MCF 10A (cell line): ENCODE results near the gene STIL. TPM values are rescaled to one million over a fixed set of nuclear protein-coding genes. Genes with fewer than 3 reads are reported as not detected.

Source experiments
- BruUV-seq: library from RNA; stranded (reverse); fragments of 400-500 nt; replicated peaks from 2 replicates; lab custom pipeline; 2021; lab: Mats Ljungman, UMichigan
- CTCF ChIA-PET: fragments of 300-600 bp; sonication (Branson Sonifier 250); formaldehyde crosslinking; extraction: SDS; loops from one replicate; lab custom pipeline; 2021; ENCODE audit warnings: antibody characterized with exemption, inconsistent platforms; lab: Yijun Ruan, JAX
- POLR2A ChIA-PET: fragments of 300-600, 350-650 bp; sonication (Branson Sonifier 250); formaldehyde crosslinking; extraction: SDS; loops from one replicate; lab custom pipeline; 2020; ENCODE audit warnings: antibody characterized with exemption, inconsistent platforms; lab: Yijun Ruan, JAX
- DNase-seq: peaks from one replicate; pipeline ENCODE4 v3.0.0-alpha.2; 2018; ENCODE audit not compliant: unreplicated experiment
- H3K27ac Mint-ChIP-seq: one replicate; pipeline ENCODE4 v1.8.0; 2022; ENCODE audit warnings: mild to moderate bottlenecking, low read depth, mixed read lengths; ENCODE audit not compliant: unreplicated experiment
- H3K27me3 Mint-ChIP-seq: one replicate; pipeline ENCODE4 v1.8.0; 2022; ENCODE audit warnings: mixed read lengths; ENCODE audit not compliant: insufficient read depth, unreplicated experiment
- H3K36me3 Mint-ChIP-seq: one replicate; pipeline ENCODE4 v1.8.0; 2022; ENCODE audit warnings: mild to moderate bottlenecking, moderate library complexity, mixed read lengths; ENCODE audit not compliant: insufficient read depth, unreplicated experiment
- H3K4me1 Mint-ChIP-seq: one replicate; pipeline ENCODE4 v1.8.0; 2022; ENCODE audit warnings: mixed read lengths; ENCODE audit not compliant: insufficient read depth, unreplicated experiment
- H3K4me3 Mint-ChIP-seq: one replicate; pipeline ENCODE4 v1.8.0; 2022; ENCODE audit warnings: mild to moderate bottlenecking, moderate library complexity, mixed read lengths; ENCODE audit not compliant: unreplicated experiment
- H3K9me3 Mint-ChIP-seq: one replicate; pipeline ENCODE4 v1.8.0; 2022; ENCODE audit warnings: mixed read lengths; ENCODE audit not compliant: unreplicated experiment
- intact Hi-C: fragments of 100-400 bp; cut with micrococcal nuclease; formaldehyde crosslinking; loops from 2 replicates; pipeline ENCODE4 v1.14.1; 2022
- total RNA-seq: library from RNA; stranded (reverse); gene quantifications from 2 replicates; pipeline ENCODE4 v1.2.3, GENCODE V29; 2022
- TF ChIP-seq, protein P1 (sequence below): fragments of 200-600 bp; IDR thresholded peaks from one replicate; pipeline ENCODE4 v1.8.0; 2022; ENCODE audit warnings: antibody characterized with exemption, mild to moderate bottlenecking; ENCODE audit not compliant: unreplicated experiment

Gene STIL
- total RNA-seq, 1 experiment from 2014 or later = 12.6 TPM

DNA sequence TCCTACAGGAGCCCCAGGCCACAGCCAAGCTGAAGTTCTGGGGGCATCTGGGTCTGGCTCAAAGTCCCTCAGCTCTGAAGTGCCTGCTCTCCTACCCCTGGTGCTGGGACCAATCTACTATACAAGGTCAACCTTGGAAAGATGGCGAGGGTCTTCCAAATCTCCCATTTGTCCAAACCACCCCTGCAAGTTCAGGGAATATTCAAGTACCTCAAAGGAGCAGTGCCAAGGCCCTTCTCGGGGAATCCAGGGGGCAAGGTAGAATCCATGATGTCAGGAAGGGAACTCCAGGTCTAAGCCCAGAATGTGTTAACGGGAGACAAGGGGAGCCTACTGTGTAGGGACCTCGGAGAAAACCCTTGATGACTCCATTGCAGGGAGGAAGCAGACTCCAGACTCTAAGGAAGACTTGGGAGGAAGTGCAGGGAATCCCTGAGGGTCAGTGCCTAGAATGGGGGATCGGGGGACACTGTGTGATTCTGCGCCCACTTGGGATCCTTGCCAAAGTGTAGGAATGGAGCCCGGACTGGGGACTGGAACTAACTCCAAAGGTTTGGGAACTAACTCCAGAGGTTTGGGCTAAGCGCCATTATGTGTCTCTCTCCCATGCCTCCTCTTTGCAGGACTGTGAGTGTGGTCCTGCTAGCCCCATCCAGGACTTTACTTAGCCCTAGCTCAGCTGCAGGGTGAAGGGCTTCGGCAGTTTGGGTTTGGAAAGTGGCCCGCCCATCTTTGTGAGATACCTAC, 90.6 kb downstream of the STIL start:
- H3K27ac Mint-ChIP-seq = no peak overlapping the region
- TF ChIP-seq, protein P1, sequence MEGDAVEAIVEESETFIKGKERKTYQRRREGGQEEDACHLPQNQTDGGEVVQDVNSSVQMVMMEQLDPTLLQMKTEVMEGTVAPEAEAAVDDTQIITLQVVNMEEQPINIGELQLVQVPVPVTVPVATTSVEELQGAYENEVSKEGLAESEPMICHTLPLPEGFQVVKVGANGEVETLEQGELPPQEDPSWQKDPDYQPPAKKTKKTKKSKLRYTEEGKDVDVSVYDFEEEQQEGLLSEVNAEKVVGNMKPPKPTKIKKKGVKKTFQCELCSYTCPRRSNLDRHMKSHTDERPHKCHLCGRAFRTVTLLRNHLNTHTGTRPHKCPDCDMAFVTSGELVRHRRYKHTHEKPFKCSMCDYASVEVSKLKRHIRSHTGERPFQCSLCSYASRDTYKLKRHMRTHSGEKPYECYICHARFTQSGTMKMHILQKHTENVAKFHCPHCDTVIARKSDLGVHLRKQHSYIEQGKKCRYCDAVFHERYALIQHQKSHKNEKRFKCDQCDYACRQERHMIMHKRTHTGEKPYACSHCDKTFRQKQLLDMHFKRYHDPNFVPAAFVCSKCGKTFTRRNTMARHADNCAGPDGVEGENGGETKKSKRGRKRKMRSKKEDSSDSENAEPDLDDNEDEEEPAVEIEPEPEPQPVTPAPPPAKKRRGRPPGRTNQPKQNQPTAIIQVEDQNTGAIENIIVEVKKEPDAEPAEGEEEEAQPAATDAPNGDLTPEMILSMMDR = no peak
- peaks cover 6% of the 10 kb centered on the region for H3K36me3 Mint-ChIP-seq
- H3K9me3 Mint-ChIP-seq = no peaks in the 10 kb centered on the region
- no peak for DNase-seq
- H3K27me3 Mint-ChIP-seq = no peaks in the 10 kb centered on the region
- BruUV-seq = no TSS peak
- intact Hi-C loops = no loop called here
- ChIA-PET CTCF (interaction anchor here (0.7 kb wide), 2 partner anchors 25 to 30 kb away, joined by 3 to 5 read pairs; no protein-coding TSS in a partner anchor), POLR2A (no interaction called here)
- no peak overlapping the region for H3K4me3 Mint-ChIP-seq
- H3K4me1 Mint-ChIP-seq = no peaks in the 10 kb centered on the region

DNA sequence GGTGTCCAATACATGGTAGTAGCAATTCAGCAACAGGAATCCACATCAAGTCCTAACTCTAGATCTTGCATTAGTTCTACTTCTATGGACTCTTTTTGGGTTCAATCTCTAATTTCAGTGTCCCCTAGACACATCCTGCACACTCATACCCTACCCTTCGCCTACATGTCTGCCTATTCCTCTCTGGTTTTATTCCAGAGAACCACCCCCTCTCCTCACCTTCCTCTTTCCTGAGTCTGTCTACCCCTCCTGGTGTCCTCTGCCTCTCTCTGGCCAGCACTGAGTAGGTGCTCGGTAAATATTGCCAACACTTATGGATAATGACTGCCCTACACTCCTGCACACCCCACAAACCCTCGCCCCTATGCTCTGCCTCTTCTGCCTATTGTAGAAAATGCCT, 91.5 kb downstream of the STIL start:
- no peak overlapping the region for H3K27ac Mint-ChIP-seq
- no peak for DNase-seq
- H3K27me3 Mint-ChIP-seq = no peaks in the 10 kb centered on the region
- POLR2A ChIA-PET = interaction anchor here (0.9 kb wide), 1 partner anchor 18 kb away, joined by 3 read pairs; no protein-coding TSS in a partner anchor
- H3K9me3 Mint-ChIP-seq = no peaks in the 10 kb centered on the region
- no peaks in the 10 kb centered on the region for H3K4me1 Mint-ChIP-seq
- BruUV-seq = no TSS peak
- intact Hi-C loops = no loop called here
- H3K36me3 Mint-ChIP-seq = peaks cover 6% of the 10 kb centered on the region
- TF ChIP-seq, protein P1 = no peak
- no peak overlapping the region for H3K4me3 Mint-ChIP-seq
- CTCF ChIA-PET = interaction anchor here (1.3 to 2.4 kb wide), 2 partner anchors 40 to 43 kb away, joined by 6 to 10 read pairs; no protein-coding TSS in a partner anchor

DNA sequence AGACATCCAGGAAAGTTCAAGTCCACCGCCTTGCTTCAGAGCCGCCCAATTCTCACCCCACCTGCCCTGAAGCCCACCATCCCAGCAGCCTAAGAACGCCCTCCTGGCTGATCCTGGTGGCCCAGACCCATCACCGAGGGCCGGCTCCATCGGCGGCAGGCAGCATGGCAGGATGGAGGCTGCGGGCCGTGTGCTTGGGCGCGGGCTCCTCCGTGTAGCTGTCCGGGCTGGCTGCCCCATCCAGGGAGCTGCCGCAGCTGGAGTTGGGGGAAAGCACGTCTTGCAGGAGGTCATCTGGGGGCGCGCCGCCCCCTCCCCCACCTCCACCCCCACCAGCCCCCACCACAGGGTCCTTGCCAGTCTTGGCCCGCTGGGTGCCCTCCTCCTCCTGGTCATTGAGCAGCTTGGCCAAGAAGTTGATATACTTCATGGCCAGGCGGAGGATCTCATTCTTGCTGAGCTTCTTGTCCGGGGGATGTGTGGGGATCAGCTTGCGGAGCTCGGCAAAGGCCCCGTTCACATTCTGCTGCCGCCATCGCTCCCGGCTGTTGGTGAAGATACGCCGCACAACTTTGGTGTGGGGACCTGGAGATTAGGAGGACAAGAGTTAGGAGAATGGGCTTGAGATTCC, 94.2 kb downstream of the STIL start:
- no peak overlapping the region for H3K4me3 Mint-ChIP-seq
- intact Hi-C loops = no loop called here
- BruUV-seq = no TSS peak
- H3K9me3 Mint-ChIP-seq = no peaks in the 10 kb centered on the region
- H3K4me1 Mint-ChIP-seq = no peaks in the 10 kb centered on the region
- TF ChIP-seq, protein P1 = no peak
- no peaks in the 10 kb centered on the region for H3K27me3 Mint-ChIP-seq
- peaks cover 6% of the 10 kb centered on the region for H3K36me3 Mint-ChIP-seq
- CTCF ChIA-PET = interaction anchor here (1.0 kb wide), 1 partner anchor 26 kb away, joined by 3 read pairs; no protein-coding TSS in a partner anchor
- no peak overlapping the region for H3K27ac Mint-ChIP-seq
- DNase-seq = no peak
- POLR2A ChIA-PET = no interaction called here

DNA sequence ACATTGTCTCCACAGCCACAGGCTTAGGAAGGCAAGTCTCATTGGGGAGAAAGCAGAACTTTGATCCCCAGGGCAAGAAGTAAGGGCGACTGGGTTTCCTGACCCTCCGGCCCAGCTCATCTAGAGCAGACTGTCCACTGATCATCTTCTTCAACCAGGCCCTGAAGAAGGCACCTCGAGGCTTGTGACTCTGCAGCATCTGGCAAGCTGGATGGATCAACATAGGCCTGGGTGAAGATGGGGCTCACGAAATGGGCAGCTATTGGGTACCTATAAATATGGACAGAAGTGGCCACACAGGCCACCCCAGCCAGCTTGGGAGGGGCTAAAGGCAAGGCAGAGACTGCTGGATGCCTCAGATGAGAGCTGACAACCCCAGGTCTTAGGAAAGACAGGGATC, 94.9 kb downstream of the STIL start:
- TF ChIP-seq, protein P1 = no peak
- Mint-ChIP-seq H3K4me3 (no peak overlapping the region), H3K36me3 (peaks cover 6% of the 10 kb centered on the region), H3K27me3 (no peaks in the 10 kb centered on the region), H3K4me1 (no peaks in the 10 kb centered on the region), H3K27ac (no peak overlapping the region), H3K9me3 (no peaks in the 10 kb centered on the region)
- intact Hi-C loops = no loop called here
- no peak for DNase-seq
- CTCF ChIA-PET = interaction anchor here (1.1 kb wide), 1 partner anchor 25 kb away, joined by 3 read pairs; no protein-coding TSS in a partner anchor
- POLR2A ChIA-PET = no interaction called here
- no TSS peak for BruUV-seq
